GM12878 (cell line): ENCODE measurements around the gene TNRC6C. TPM values are rescaled to one million over a fixed set of nuclear protein-coding genes. Genes with fewer than 3 reads are reported as not detected.

Source experiments
- BCL3 ChIP-seq: IDR thresholded peaks from 2 replicates; pipeline ENCODE4 v1.6.1; 2011; ENCODE audit warnings: borderline replicate concordance, low read depth, mild to moderate bottlenecking, moderate library complexity, low read length; ENCODE audit not compliant: insufficient read depth, poor library complexity, severe bottlenecking
- BHLHE40 ChIP-seq, 2 experiments: fragments of 450-650 bp in 1 of 2; IDR thresholded peaks; 2 replicates each; pipeline ENCODE4 v1.6.1; 2011 to 2017; ENCODE audit warnings: low read depth in 2 of 2, borderline replicate concordance in 1 of 2, improper control_type of control experiment in 1 of 2, low read length in 1 of 2, mild to moderate bottlenecking in 1 of 2
- CHD1 ChIP-seq: IDR thresholded peaks from 2 replicates; pipeline ENCODE4 v1.6.1; 2012; ENCODE audit warnings: low read depth, low read length, improper control_type of control experiment
- CTCF ChIP-seq, 3 experiments: IDR thresholded peaks in 2 of 3; conservative IDR thresholded peaks in 1 of 3; 2 replicates each; pipeline ENCODE4 v1.5.1; 2011; ENCODE audit warnings: low read depth in 3 of 3, low read length in 3 of 3, mild to moderate bottlenecking in 3 of 3, control low read depth in 2 of 3, moderate library complexity in 2 of 3, inconsistent platforms in 1 of 3, mixed read lengths in 1 of 3; ENCODE audit not compliant: control insufficient read depth in 2 of 3, insufficient read depth in 1 of 3; ENCODE audit errors: extremely low read depth in 1 of 3
- DPF2 ChIP-seq: fragments of 450-650 bp; IDR thresholded peaks from 2 replicates; pipeline ENCODE4 v1.6.1; 2017; ENCODE audit warnings: mild to moderate bottlenecking
- FOXK2 ChIP-seq: fragments of 450-650 bp; IDR thresholded peaks from 2 replicates; pipeline ENCODE4 v1.6.1; 2017; ENCODE audit warnings: mild to moderate bottlenecking, moderate library complexity
- FOXM1 ChIP-seq: IDR thresholded peaks from 2 replicates; pipeline ENCODE4 v1.6.1; 2012; ENCODE audit warnings: low read depth, mild to moderate bottlenecking, inconsistent platforms, low read length, moderate library complexity
- HDGF ChIP-seq: fragments of 450-650 bp; IDR thresholded peaks from 2 replicates; pipeline ENCODE4 v1.6.1; 2016; ENCODE audit warnings: antibody characterized with exemption
- MLLT1 ChIP-seq: fragments of 450-650 bp; IDR thresholded peaks from 2 replicates; pipeline ENCODE4 v1.6.1; 2016; ENCODE audit warnings: mild to moderate bottlenecking
- NR2F1 ChIP-seq: fragments of 450-650 bp; conservative IDR thresholded peaks from 2 replicates; pipeline ENCODE4 v1.6.1; 2017; ENCODE audit warnings: mild to moderate bottlenecking
- NRF1 ChIP-seq: conservative IDR thresholded peaks from 2 replicates; pipeline ENCODE4 v1.6.1; 2011; ENCODE audit warnings: mild to moderate bottlenecking, low read depth, low read length, improper control_type of control experiment
- POLR2AphosphoS2 ChIP-seq: IDR thresholded peaks from 2 replicates; pipeline ENCODE4 v1.6.1; 2011; ENCODE audit warnings: low read depth, mild to moderate bottlenecking, low read length, improper control_type of control experiment, moderate library complexity
- POLR2AphosphoS5 ChIP-seq: IDR thresholded peaks from 2 replicates; pipeline ENCODE4 v1.6.1; 2011; ENCODE audit warnings: mild to moderate bottlenecking, low read length, inconsistent platforms
- RUNX3 ChIP-seq: IDR thresholded peaks from 2 replicates; pipeline ENCODE4 v1.6.1; 2012; ENCODE audit warnings: low read length, inconsistent platforms
- STAT3 ChIP-seq: IDR thresholded peaks from 2 replicates; pipeline ENCODE4 v1.6.1; 2011; ENCODE audit warnings: low read depth, low read length, improper control_type of control experiment
- TCF3 ChIP-seq: IDR thresholded peaks from 2 replicates; pipeline ENCODE4 v1.6.1; 2012; ENCODE audit warnings: low read depth, mild to moderate bottlenecking, low read length, borderline replicate concordance; ENCODE audit not compliant: insufficient read depth
- ZBTB33 ChIP-seq: fragments of 450-650 bp; IDR thresholded peaks from 2 replicates; pipeline ENCODE4 v1.6.1; 2017; ENCODE audit warnings: mild to moderate bottlenecking
- ZBTB4 ChIP-seq: fragments of 450-650 bp; formaldehyde crosslinking; IDR thresholded peaks from 2 replicates; pipeline ENCODE4 v1.4.0; 2022; ENCODE audit warnings: mild to moderate bottlenecking, moderate library complexity
- polyA plus RNA-seq, 11 experiments: library from polyadenylated mRNA; depleted of rRNA in 4 of 11; unstranded in 6 of 11; stranded (reverse) in 5 of 11; fragments of >200 nt; fragmentation: Nextera tagmentation in 4 of 11; fragmentation: Illumina TruSeq in 1 of 11; extraction: Ambion mirVana in 4 of 11; extraction: Trizol in 1 of 11; gene quantifications; 1 replicate in 1 of 11; 2 replicates in 10 of 11; pipeline versions ENCODE4 v1.2.1 to v1.2.3, GENCODE V29; 2011 to 2016; ENCODE audit warnings: inconsistent platforms in 2 of 11, missing spikeins in 2 of 11, low read depth in 1 of 11
- total RNA-seq, 4 experiments: library from RNA; depleted of rRNA in 3 of 4; stranded (reverse); fragments of >200 nt in 3 of 4; fragmentation: Illumina TruSeq in 1 of 4; extraction: Trizol in 1 of 4; gene quantifications; 2 replicates each; pipeline versions ENCODE4 v1.2.1 to v1.2.3, GENCODE V29; 2013 to 2021

TNRC6C gene
- total and polyA plus RNA-seq, 10 of the 15 experiments (the other 5 are each of a cell fraction or from before 2014, with no cell fraction given), result 0.40 to 6.1 (median 0.96) TPM

GRCh38 chr17:78112518-78113471 lies 154.3 kb downstream of the TNRC6C start (continued):
- TF ChIP-seq CTCF (IDR thresholded peaks at IDR 0.05 in 2 of 3, conservative IDR thresholded peaks at IDR 0.05 in 1 of 3; ENCODE audit: control insufficient read depth in 2 of 3, extremely low read depth in 1 of 3, insufficient read depth in 1 of 3, low read depth in 3 of 3, low read length in 3 of 3), result peak; percentile 93 to 99 (median 96); a peak in 5 of 6 replicates
- peak in 1 of 2 experiments; percentile 29; a peak in 1 of 4 replicates for TF ChIP-seq BHLHE40 (IDR thresholded peaks at IDR 0.05; ENCODE audit: borderline replicate concordance in 1 of 2, low read depth in 2 of 2, low read length in 1 of 2)
- no peak for TF ChIP-seq FOXK2
- TF ChIP-seq TCF3, result 0 out of 2 replicates have a peak, but pooled peaks have one; percentile 41
- peak; percentile 90 for TF ChIP-seq HDGF
- TF ChIP-seq FOXM1, result peak; percentile 18; the same call in 1 of the 2 replicates
- no peak for TF ChIP-seq STAT3
- 0 out of 2 replicates have a peak, but pooled peaks have one; percentile 25 for TF ChIP-seq MLLT1
- no peak for TF ChIP-seq DPF2
- no peak for TF ChIP-seq ZBTB4
- TF ChIP-seq POLR2AphosphoS5, result peak; percentile 44; the same call in 1 of the 2 replicates
- no peak for TF ChIP-seq ZBTB33
- no peak for TF ChIP-seq CHD1
- no peak for TF ChIP-seq NRF1
- peak; percentile 70; the same call in 1 of the 2 replicates for TF ChIP-seq POLR2AphosphoS2
- TF ChIP-seq BCL3, result peak; percentile 31
- TF ChIP-seq RUNX3, result peak; percentile 41; the same call in 1 of the 2 replicates
- TF ChIP-seq NR2F1, result 0 out of 2 replicates have a peak, but pooled peaks have one; percentile 46
